K562 (cell line): ENCODE measurements around the gene MACF1. TPM values are rescaled to one million over a fixed set of nuclear protein-coding genes. Genes with fewer than 3 reads are reported as not detected.

Source experiments
- CC2D1A ChIP-seq: fragments of 450-650 bp; IDR thresholded peaks from 2 replicates; pipeline ENCODE4 v1.6.1; 2017; ENCODE audit warnings: mild to moderate bottlenecking
- DDX20 ChIP-seq: fragments of 450-650 bp; IDR thresholded peaks from 2 replicates; pipeline ENCODE4 v1.6.1; 2016; ENCODE audit warnings: missing genetic modification characterization, low read depth, mild to moderate bottlenecking, missing compliant biosample characterization, moderate library complexity
- E2F8 ChIP-seq: fragments of 450-650 bp; IDR thresholded peaks from 2 replicates; pipeline ENCODE4 v1.7.1; 2018; ENCODE audit warnings: mild to moderate bottlenecking, low read depth; ENCODE audit not compliant: partially characterized antibody
- EP300 ChIP-seq: IDR thresholded peaks from 2 replicates; pipeline ENCODE4 v1.6.1; 2012; ENCODE audit warnings: low read length, improper control_type of control experiment
- FOSL1 ChIP-seq: fragments of 200-800 bp; sonication (Bioruptor generic); conservative IDR thresholded peaks from 2 replicates; pipeline ENCODE4 v1.6.1; 2016; ENCODE audit warnings: missing genetic modification characterization, missing compliant biosample characterization
- GABPB2 ChIP-seq: fragments of 250-450 bp; sonication (Bioruptor Pico); conservative IDR thresholded peaks from 2 replicates; pipeline ENCODE4 v1.5.1; 2021; ENCODE audit warnings: mild to moderate bottlenecking
- HDAC1 ChIP-seq, 2 experiments: fragments of 450-650 bp; IDR thresholded peaks; 2 replicates each; pipeline ENCODE4 v1.6.1; 2016 to 2017; ENCODE audit warnings: inconsistent platforms in 1 of 2, mild to moderate bottlenecking in 1 of 2, moderate library complexity in 1 of 2
- IFI16 ChIP-seq: fragments of 250-450 bp; sonication (Bioruptor Pico); IDR thresholded peaks from 2 replicates; pipeline ENCODE4 v2.1.2; 2022; ENCODE audit warnings: mild to moderate bottlenecking, inconsistent platforms
- KLF16 ChIP-seq: IDR thresholded peaks from 2 replicates; pipeline ENCODE4 v1.6.1; 2016; ENCODE audit warnings: antibody characterized with exemption
- NFE2 ChIP-seq: IDR thresholded peaks from 2 replicates; pipeline ENCODE4 v1.6.1; 2014; ENCODE audit warnings: antibody characterized with exemption, low read depth
- RAD51 ChIP-seq: fragments of 450-650 bp; IDR thresholded peaks from 2 replicates; pipeline ENCODE4 v1.7.1; 2016; ENCODE audit warnings: low read depth, mild to moderate bottlenecking, borderline replicate concordance
- RBBP5 ChIP-seq: fragments of 200-600 bp; sonication (generic); IDR thresholded peaks from 2 replicates; pipeline ENCODE4 v1.6.1; 2012; ENCODE audit warnings: borderline replicate concordance, mild to moderate bottlenecking, low read length, control low read depth, inconsistent platforms; ENCODE audit not compliant: insufficient read depth, poor library complexity, severe bottlenecking
- REST ChIP-seq, 2 experiments: fragments of 450-650 bp; formaldehyde crosslinking in 1 of 2; IDR thresholded peaks; 2 replicates each; pipeline versions ENCODE4 v1.4.0 to v1.6.1; 2014 to 2020; ENCODE audit warnings: mild to moderate bottlenecking in 2 of 2, borderline replicate concordance in 1 of 2, low read depth in 1 of 2
- SETDB1 ChIP-seq: IDR thresholded peaks from one replicate; pipeline ENCODE4 v1.6.1; 2012; ENCODE audit warnings: low read length, control low read depth, inconsistent platforms
- TAF1 ChIP-seq: IDR thresholded peaks from 2 replicates; pipeline ENCODE4 v1.6.1; 2011; ENCODE audit warnings: mild to moderate bottlenecking, low read length, moderate library complexity; ENCODE audit not compliant: insufficient read depth, control insufficient read depth, severe bottlenecking; ENCODE audit errors: extremely low read depth
- TAF9B ChIP-seq: fragments of 450-650 bp; IDR thresholded peaks from 2 replicates; pipeline ENCODE4 v1.6.1; 2018; ENCODE audit warnings: mild to moderate bottlenecking; ENCODE audit not compliant: partially characterized antibody
- ZKSCAN3 ChIP-seq: fragments of 250-450 bp; sonication (Bioruptor Pico); IDR thresholded peaks from 2 replicates; pipeline ENCODE4 v1.4.0; 2020
- polyA plus RNA-seq, 8 experiments: library from polyadenylated mRNA; depleted of rRNA in 4 of 8; stranded (reverse) in 5 of 8; unstranded in 3 of 8; fragments of >200 nt; fragmentation: Nextera tagmentation in 2 of 8; fragmentation: Illumina TruSeq in 1 of 8; extraction: Ambion mirVana in 2 of 8; extraction: Trizol in 1 of 8; gene quantifications; 2 replicates each; pipeline versions ENCODE4 v1.2.1 to v1.2.3, GENCODE V29; 2011 to 2014; ENCODE audit warnings: inconsistent platforms in 1 of 8, missing spikeins in 1 of 8
- total RNA-seq, 7 experiments: library from RNA; depleted of rRNA in 6 of 7; stranded (reverse); fragments of >200 nt in 6 of 7; fragmentation: Illumina TruSeq in 2 of 7; extraction: Trizol in 2 of 7; gene quantifications; 2 replicates each; pipeline versions ENCODE4 v1.2.1 to v1.2.3, GENCODE V29; 2011 to 2021; ENCODE audit warnings: low replicate concordance in 1 of 7

The MACF1 gene
- total and polyA plus RNA-seq, 9 of the 15 experiments (the other 6 are each of a cell fraction or from before 2014, with no cell fraction given), result 13.2 to 232 (median 112) TPM

- peak; percentile 30 for TF ChIP-seq REST (IDR thresholded peaks at IDR 0.05; ENCODE audit: borderline replicate concordance)
- no peak for TF ChIP-seq REST (CRISPR knock-in tag; IDR thresholded peaks at IDR 0.05; ENCODE audit: low read depth)
- TF ChIP-seq E2F8, result peak; percentile 21
- no peak for TF ChIP-seq GABPB2 (CRISPR knock-in tag)
- TF ChIP-seq EP300, result peak; percentile 66; the same call in 1 of the 2 replicates
- TF ChIP-seq SETDB1, result no peak
- peak; percentile 36 for TF ChIP-seq TAF1
- no peak for TF ChIP-seq IFI16
- TF ChIP-seq HDAC1 (IDR thresholded peaks at IDR 0.05), result peak in 1 of 2 experiments; percentile 56; a peak in 1 of 4 replicates
- 0 out of 2 replicates have a peak, but pooled peaks have one; percentile 29 for TF ChIP-seq FOSL1 (tag)
- TF ChIP-seq RAD51, result no peak
- TF ChIP-seq CC2D1A, result no peak
- 0 out of 2 replicates have a peak, but pooled peaks have one; percentile 20 for TF ChIP-seq DDX20
- no peak for TF ChIP-seq ZKSCAN3 (CRISPR knock-in tag)
- TF ChIP-seq NFE2, result 0 out of 2 replicates have a peak, but pooled peaks have one; percentile 20
- TF ChIP-seq KLF16, result peak; percentile 40; the same call in 1 of the 2 replicates
- no peak for TF ChIP-seq TAF9B
- TF ChIP-seq RBBP5, result peak; percentile 59
Observed at GRCh38 chr1:39214021-39214713, 9.7 kb downstream of the MACF1 start (continued).
